NK-92 treated with Interleukin-12 subunit alpha and Interleukin-12 subunit beta, amount 100 ng/mL, for 24 hours (cell line): ENCODE results near the gene NSF.
"Not testable (repeated sequence)": the region's sequence is repeated elsewhere in the genome, so short reads cannot be mapped to it uniquely, and the experiment has no call there.

Experiments used
- DNase-seq: peaks from one replicate; lab custom pipeline; 2025; lab: John Stamatoyannopoulos, UW

The NSF gene

GRCh38 chr17:46628753-46629436, 38.4 kb downstream of the NSF start:
- not testable (repeated sequence) for DNase-seq

- not testable (repeated sequence) for DNase-seq
Measured at GRCh38 chr17:46632146-46632545, 41.7 kb downstream of the NSF start.

- not testable (repeated sequence) for DNase-seq
Measured at GRCh38 chr17:46634844-46635243, 44.4 kb downstream of the NSF start.

GRCh38 chr17:46641861-46642656, 51.6 kb downstream of the NSF start:
- DNase-seq = not testable (repeated sequence)

GRCh38 chr17:46647251-46647650, 56.8 kb downstream of the NSF start:
- not testable (repeated sequence) for DNase-seq

- DNase-seq = not testable (repeated sequence)
Measured at GRCh38 chr17:46647688-46648278, 57.3 kb downstream of the NSF start.

GRCh38 chr17:46649246-46649645, 58.8 kb downstream of the NSF start:
- DNase-seq = not testable (repeated sequence)

- not testable (repeated sequence) for DNase-seq
Measured at GRCh38 chr17:46652024-46652643, 61.7 kb downstream of the NSF start.

- DNase-seq = not testable (repeated sequence)
Measured at GRCh38 chr17:46658235-46658634, 67.8 kb downstream of the NSF start.

GRCh38 chr17:46659702-46660101, 69.2 kb downstream of the NSF start:
- DNase-seq = not testable (repeated sequence)

GRCh38 chr17:46663123-46663522, 72.7 kb downstream of the NSF start:
- DNase-seq = not testable (repeated sequence)

GRCh38 chr17:46663552-46663951, 73.1 kb downstream of the NSF start:
- not testable (repeated sequence) for DNase-seq

GRCh38 chr17:46665969-46666368, 75.5 kb downstream of the NSF start:
- not testable (repeated sequence) for DNase-seq

- DNase-seq = not testable (repeated sequence)
Measured at GRCh38 chr17:46670789-46671188, 80.3 kb downstream of the NSF start.

- not testable (repeated sequence) for DNase-seq
Measured at GRCh38 chr17:46672777-46673176, 82.3 kb downstream of the NSF start.

GRCh38 chr17:46677819-46678218, 87.3 kb downstream of the NSF start:
- not testable (repeated sequence) for DNase-seq

GRCh38 chr17:46683653-46684052, 93.2 kb downstream of the NSF start:
- DNase-seq = not testable (repeated sequence)

- not testable (repeated sequence) for DNase-seq
Measured at GRCh38 chr17:46685284-46685683, 94.8 kb downstream of the NSF start.

GRCh38 chr17:46692196-46692595, 101.7 kb downstream of the NSF start:
- DNase-seq = not testable (repeated sequence)

- DNase-seq = not testable (repeated sequence)
Measured at GRCh38 chr17:46693283-46693682, 102.8 kb downstream of the NSF start.

GRCh38 chr17:46696522-46696921, 106.1 kb downstream of the NSF start:
- DNase-seq = not testable (repeated sequence)

GRCh38 chr17:46699014-46699413, 108.5 kb downstream of the NSF start:
- not testable (repeated sequence) for DNase-seq
